ENCODE data around the gene PTPRG.

The PTPRG gene

GRCh38 chr3:61947456-61947855 lies 386.1 kb downstream of the PTPRG start:
- TF ChIP-seq CTCF (conservative IDR thresholded peaks at IDR 0.05): no peak
- H3K27ac ChIP-seq: no peak overlapping the region

DNA sequence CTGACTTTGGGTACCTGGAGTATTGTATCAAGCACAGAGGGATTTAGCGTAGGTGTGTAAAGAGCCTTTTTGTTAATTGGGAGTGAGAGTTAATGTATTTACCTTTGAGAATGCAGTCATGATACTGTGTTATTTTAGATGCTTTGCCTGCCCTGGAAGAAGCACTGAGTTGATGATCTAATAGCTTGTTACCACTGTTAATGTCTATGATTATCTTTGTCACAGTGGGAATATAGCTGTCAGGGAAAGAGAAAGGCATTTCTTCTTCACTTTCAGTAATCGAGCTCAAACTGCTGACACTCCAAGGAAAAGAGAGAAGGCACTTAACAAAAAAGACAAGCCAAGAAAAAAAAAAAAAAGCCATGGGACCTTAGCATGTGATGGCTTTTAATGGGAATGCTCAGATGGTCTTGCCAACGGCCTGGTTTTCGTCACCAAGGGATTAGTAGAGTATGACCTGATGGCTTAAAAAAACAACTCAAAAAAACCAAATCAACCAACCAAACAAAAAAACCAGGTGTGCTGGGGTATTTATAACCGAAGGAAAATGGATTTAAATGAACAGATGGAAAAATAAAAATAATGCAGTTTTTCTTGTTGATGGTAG lies 387.4 kb downstream of the PTPRG start:
- no peak overlapping the region for H3K27ac ChIP-seq
- TF ChIP-seq CTCF (conservative IDR thresholded peaks at IDR 0.05): no peak

DNA sequence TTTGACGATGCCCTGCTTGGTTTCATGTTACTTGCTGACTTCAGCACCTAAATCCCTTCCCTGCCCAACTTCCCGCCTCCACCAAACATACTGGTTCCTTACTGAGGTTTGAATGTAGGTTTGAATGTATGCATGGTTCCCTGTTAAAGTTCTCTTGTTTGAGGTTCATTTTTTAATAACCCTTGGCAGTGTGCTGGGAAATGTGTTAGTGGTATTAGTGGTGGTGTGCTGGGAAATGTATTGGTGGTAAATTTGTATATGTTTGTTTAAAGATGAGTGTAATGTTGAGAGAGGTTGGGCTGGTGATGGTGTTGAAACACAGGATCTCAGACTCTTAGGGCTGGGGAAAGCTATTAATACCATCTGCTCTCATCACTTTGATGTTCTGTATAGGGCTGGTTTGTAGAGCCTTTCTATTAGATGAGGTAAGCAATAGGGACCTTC lies 392.7 kb downstream of the PTPRG start:
- TF ChIP-seq CTCF (conservative IDR thresholded peaks at IDR 0.05): no peak
- H3K27ac ChIP-seq: no peak overlapping the region

GRCh38 chr3:61955483-61955882 lies 394.1 kb downstream of the PTPRG start:
- no peak for TF ChIP-seq CTCF (conservative IDR thresholded peaks at IDR 0.05)
- no peak overlapping the region for H3K27ac ChIP-seq

DNA sequence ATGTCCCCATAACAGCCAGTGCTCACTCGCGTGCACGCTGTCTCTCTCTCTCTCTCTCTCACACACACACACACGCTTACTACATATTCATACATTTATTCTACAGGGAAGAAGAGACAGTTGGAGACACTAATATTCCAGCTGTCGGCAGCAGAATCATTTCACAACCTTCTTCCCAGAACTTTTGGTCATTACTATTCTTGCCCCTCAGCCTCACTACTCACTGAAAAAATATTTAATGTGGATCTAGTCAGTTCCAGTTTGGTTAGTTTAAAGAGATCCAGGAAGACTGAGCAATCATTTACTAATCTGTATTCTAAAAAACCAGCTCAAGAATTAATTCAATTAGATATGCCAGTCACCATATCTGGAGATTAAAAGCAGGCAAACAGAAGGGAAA lies 394.9 kb downstream of the PTPRG start:
- peak overlapping the region; percentile 24 for H3K27ac ChIP-seq
- TF ChIP-seq CTCF (conservative IDR thresholded peaks at IDR 0.05): no peak

DNA sequence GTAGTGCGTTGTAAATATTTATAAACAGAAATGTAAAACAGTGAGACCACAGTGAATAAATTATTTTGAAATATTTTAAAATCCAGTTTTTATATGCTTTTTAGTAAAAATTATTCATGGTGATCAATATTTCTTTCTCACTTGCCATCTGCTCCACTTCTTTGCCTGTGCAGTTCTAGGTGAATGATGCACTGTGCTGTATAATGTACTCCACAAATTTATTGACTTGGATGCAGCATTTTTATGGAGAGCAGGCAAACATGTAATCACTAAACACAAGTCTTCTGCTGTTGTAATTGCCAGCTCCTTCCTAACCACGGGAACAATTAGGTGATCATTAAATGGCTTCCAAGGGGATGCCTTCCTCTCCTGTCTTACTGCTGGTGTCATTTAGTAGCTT lies 395.9 kb downstream of the PTPRG start:
- H3K27ac ChIP-seq: no peak overlapping the region
- TF ChIP-seq CTCF (conservative IDR thresholded peaks at IDR 0.05): no peak

- H3K27ac ChIP-seq: no peak overlapping the region
- no peak for TF ChIP-seq CTCF (conservative IDR thresholded peaks at IDR 0.05)
These were observed 399.6 kb downstream of the PTPRG start for GRCh38 chr3:61960976-61961375.

All from VCaP (cell line).